ENCODE results near the gene CERT1.
"Not testable (repeated sequence)": the region's sequence is repeated elsewhere in the genome, so short reads cannot be mapped to it uniquely, and the experiment has no call there.

DNA sequence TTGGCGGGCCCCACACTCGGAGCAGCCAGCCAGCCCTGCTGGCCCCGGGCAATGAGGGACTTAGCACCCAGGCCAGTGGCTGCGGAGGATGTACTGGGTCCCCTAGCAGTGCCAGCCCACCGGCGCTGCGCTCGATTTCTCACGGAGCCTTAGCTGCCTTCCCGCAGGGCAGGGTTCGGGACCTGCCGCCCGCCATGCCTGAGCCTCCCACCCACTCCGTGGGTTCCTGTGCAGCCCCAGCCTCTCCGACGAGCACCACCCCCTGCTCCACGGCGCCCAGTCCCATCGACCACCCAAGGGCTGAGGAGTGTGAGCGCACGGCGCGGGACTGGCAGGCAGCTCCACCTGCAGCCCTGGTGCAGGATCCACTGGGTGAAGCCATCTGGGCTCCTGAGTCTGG is 177.7 kb downstream of the CERT1 start:
- TF ChIP-seq EP300, POLR2A (IDR thresholded peaks at IDR 0.05): not testable (repeated sequence)
- TF ChIP-seq, protein P1, sequence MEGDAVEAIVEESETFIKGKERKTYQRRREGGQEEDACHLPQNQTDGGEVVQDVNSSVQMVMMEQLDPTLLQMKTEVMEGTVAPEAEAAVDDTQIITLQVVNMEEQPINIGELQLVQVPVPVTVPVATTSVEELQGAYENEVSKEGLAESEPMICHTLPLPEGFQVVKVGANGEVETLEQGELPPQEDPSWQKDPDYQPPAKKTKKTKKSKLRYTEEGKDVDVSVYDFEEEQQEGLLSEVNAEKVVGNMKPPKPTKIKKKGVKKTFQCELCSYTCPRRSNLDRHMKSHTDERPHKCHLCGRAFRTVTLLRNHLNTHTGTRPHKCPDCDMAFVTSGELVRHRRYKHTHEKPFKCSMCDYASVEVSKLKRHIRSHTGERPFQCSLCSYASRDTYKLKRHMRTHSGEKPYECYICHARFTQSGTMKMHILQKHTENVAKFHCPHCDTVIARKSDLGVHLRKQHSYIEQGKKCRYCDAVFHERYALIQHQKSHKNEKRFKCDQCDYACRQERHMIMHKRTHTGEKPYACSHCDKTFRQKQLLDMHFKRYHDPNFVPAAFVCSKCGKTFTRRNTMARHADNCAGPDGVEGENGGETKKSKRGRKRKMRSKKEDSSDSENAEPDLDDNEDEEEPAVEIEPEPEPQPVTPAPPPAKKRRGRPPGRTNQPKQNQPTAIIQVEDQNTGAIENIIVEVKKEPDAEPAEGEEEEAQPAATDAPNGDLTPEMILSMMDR (IDR thresholded peaks at IDR 0.05): not testable (repeated sequence)
